ELR (cell line): Measurements from ENCODE around the gene IPO9.
"Not testable (repeated sequence)": the region's sequence is repeated elsewhere in the genome, so short reads cannot be mapped to it uniquely, and the experiment has no call there.

Experiments
- DNase-seq: peaks from one replicate; pipeline ENCODE4 v3.0.0-alpha.2; 2015; ENCODE audit warnings: low read depth

Gene IPO9

GRCh38 chr1:201889090-201889968 is 60.4 kb downstream of the IPO9 start:
- DNase-seq = no peak

- no peak for DNase-seq
Observed at GRCh38 chr1:201890223-201890622, 61.3 kb downstream of the IPO9 start.

GRCh38 chr1:201890806-201891450 is 62.0 kb downstream of the IPO9 start:
- DNase-seq = no peak

GRCh38 chr1:201891451-201892045 is 62.6 kb downstream of the IPO9 start:
- no peak for DNase-seq

GRCh38 chr1:201892211-201892610 is 63.3 kb downstream of the IPO9 start:
- no peak for DNase-seq

- no peak for DNase-seq
Observed at GRCh38 chr1:201893431-201893830, 64.5 kb downstream of the IPO9 start.

GRCh38 chr1:201894343-201895119 is 65.6 kb downstream of the IPO9 start:
- DNase-seq = no peak

GRCh38 chr1:201895120-201895665 is 66.2 kb downstream of the IPO9 start:
- no peak for DNase-seq

- peak; percentile 92 for DNase-seq
Observed at GRCh38 chr1:201895913-201896807, 67.2 kb downstream of the IPO9 start.

- peak; percentile 67 for DNase-seq
Observed at GRCh38 chr1:201896951-201897391, 68.0 kb downstream of the IPO9 start.

- no peak for DNase-seq
Observed at GRCh38 chr1:201898240-201898894, 69.4 kb downstream of the IPO9 start.

- DNase-seq = no peak
Observed at GRCh38 chr1:201898992-201899391, 70.0 kb downstream of the IPO9 start.

GRCh38 chr1:201899683-201900429 is 70.9 kb downstream of the IPO9 start:
- DNase-seq = no peak

GRCh38 chr1:201900476-201900875 is 71.5 kb downstream of the IPO9 start:
- DNase-seq = no peak

- DNase-seq = not testable (repeated sequence)
Observed at GRCh38 chr1:201901036-201901435, 72.1 kb downstream of the IPO9 start.

- no peak for DNase-seq
Observed at GRCh38 chr1:201902198-201902597, 73.2 kb downstream of the IPO9 start.

GRCh38 chr1:201903135-201903534 is 74.2 kb downstream of the IPO9 start:
- DNase-seq = peak; percentile 52

GRCh38 chr1:201904579-201904978 is 75.6 kb downstream of the IPO9 start:
- no peak for DNase-seq

GRCh38 chr1:201905234-201905890 is 76.4 kb downstream of the IPO9 start:
- no peak for DNase-seq
